CD4-positive, alpha-beta memory T cell (primary cell): Measurements from ENCODE around the gene ARHGAP24. TPM values are rescaled to one million over a fixed set of nuclear protein-coding genes. Genes with fewer than 3 reads are reported as not detected.

ENCODE experiments used
- CTCF ChIA-PET: fragments of 350-600 bp; sonication (Branson Sonifier 250); formaldehyde crosslinking; loops from one replicate; lab custom pipeline; 2021; ENCODE audit warnings: inconsistent platforms; ENCODE audit not compliant: partially characterized antibody; lab: Charles Lee
- POLR2A ChIA-PET: fragments of 350-600 bp; sonication (Branson Sonifier 250); formaldehyde crosslinking; loops from one replicate; lab custom pipeline; 2021; ENCODE audit not compliant: partially characterized antibody; lab: Charles Lee
- DNase-seq, 5 donors: peaks; one replicate each; pipeline versions ENCODE4 v3.0.0 to v3.0.0-alpha.2; 2020 to 2022; ENCODE audit warnings: mixed read lengths in 1 of 5
- H3K27ac ChIP-seq: one replicate; pipeline ENCODE4 v1.7.0; 2013; ENCODE audit warnings: low read depth, low read length
- H3K27me3 ChIP-seq: 2 replicates; pipeline ENCODE4 v1.7.0; 2013; ENCODE audit warnings: mild to moderate bottlenecking, low read length, moderate library complexity; ENCODE audit not compliant: insufficient read depth
- H3K36me3 ChIP-seq: 2 replicates; pipeline ENCODE4 v1.7.0; 2013; ENCODE audit warnings: mild to moderate bottlenecking, low read length, moderate library complexity; ENCODE audit not compliant: insufficient read depth
- H3K4me1 ChIP-seq: 2 replicates; pipeline ENCODE4 v1.7.0; 2013; ENCODE audit warnings: mild to moderate bottlenecking, low read length, moderate library complexity; ENCODE audit not compliant: insufficient read depth
- H3K4me3 ChIP-seq, 2 donors: one replicate each; pipeline ENCODE4 v1.7.0; 2013; ENCODE audit warnings: low read length in 2 of 2, mild to moderate bottlenecking in 1 of 2
- H3K9me3 ChIP-seq, 2 donors: one replicate each; pipeline ENCODE4 v1.7.0; 2013; ENCODE audit warnings: low read length in 2 of 2, control low read depth in 1 of 2; ENCODE audit not compliant: control insufficient read depth in 1 of 2
- H3K27ac Mint-ChIP-seq, 7 donors: one replicate each; pipeline ENCODE4 v1.8.0; 2020 to 2021; ENCODE audit warnings: mixed read lengths in 7 of 7, mild to moderate bottlenecking in 6 of 7, inconsistent platforms in 3 of 7, moderate library complexity in 3 of 7
- H3K27me3 Mint-ChIP-seq, 2 donors: one replicate each; pipeline ENCODE4 v1.8.0; 2020 to 2021; ENCODE audit warnings: mixed read lengths in 2 of 2
- H3K36me3 Mint-ChIP-seq, 2 donors: one replicate each; pipeline ENCODE4 v1.8.0; 2020 to 2021; ENCODE audit warnings: mixed read lengths in 2 of 2, inconsistent platforms in 1 of 2, mild to moderate bottlenecking in 1 of 2
- H3K4me1 Mint-ChIP-seq, 4 donors: one replicate each; pipeline ENCODE4 v1.8.0; 2020 to 2021; ENCODE audit warnings: mixed read lengths in 4 of 4, mild to moderate bottlenecking in 1 of 4
- H3K4me3 Mint-ChIP-seq, 8 donors: one replicate each; pipeline ENCODE4 v1.8.0; 2020 to 2021; ENCODE audit warnings: mixed read lengths in 8 of 8, mild to moderate bottlenecking in 7 of 8, moderate library complexity in 6 of 8, inconsistent platforms in 3 of 8
- H3K9me3 Mint-ChIP-seq, 8 donors: one replicate each; pipeline ENCODE4 v1.8.0; 2020 to 2021; ENCODE audit warnings: mixed read lengths in 8 of 8, mild to moderate bottlenecking in 5 of 8, inconsistent platforms in 3 of 8, moderate library complexity in 1 of 8
- intact Hi-C: fragments of 100-400 bp; cut with micrococcal nuclease; formaldehyde crosslinking; loops from one replicate; pipeline ENCODE4 v1.15.1; 2023
- polyA plus RNA-seq, 2 donors: library from polyadenylated mRNA; unstranded; fragments of 300-500 nt; fragmentation: Illumina TruSeq; gene quantifications; one replicate each; pipeline ENCODE4 v1.2.3, GENCODE V29; 2021
- total RNA-seq, 2 experiments: library from RNA; stranded (reverse); gene quantifications; one replicate each; pipeline ENCODE4 v1.2.3, GENCODE V29; 2021

The ARHGAP24 gene
- total and polyA plus RNA-seq, 4 experiments from 2014 or later = 0.30 TPM; not detected in 3

DNA sequence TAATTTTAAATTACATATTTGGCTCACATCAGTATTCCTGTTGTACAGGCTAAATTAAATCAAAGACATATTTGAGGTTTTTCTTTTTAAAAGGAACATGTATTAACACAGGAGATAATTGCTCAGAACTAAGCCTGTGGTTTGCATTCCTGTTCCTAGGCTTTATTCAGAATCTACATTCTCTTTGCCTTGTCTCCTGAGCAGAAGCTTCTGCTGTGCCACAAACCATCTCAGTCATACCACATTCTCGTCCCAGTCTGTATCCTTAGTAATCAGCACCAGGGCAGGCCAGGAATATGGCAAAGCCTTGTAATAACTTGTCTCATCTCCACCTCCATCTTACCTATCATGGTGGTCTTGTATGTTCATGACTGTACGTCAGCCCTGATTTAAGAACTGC lies 162.8 kb downstream of the ARHGAP24 start:
- intact Hi-C loops = no loop called here
- H3K27me3 Mint-ChIP-seq = peaks cover 0 to 1% of the 10 kb centered on the region in 2 donors
- no peaks in the 10 kb centered on the region for H3K36me3 Mint-ChIP-seq
- Histone ChIP-seq H3K36me3 (no peaks in the 10 kb centered on the region), H3K9me3 (no peaks in the 10 kb centered on the region), H3K4me1 (no peaks in the 10 kb centered on the region), H3K27ac (no peak overlapping the region), H3K4me3 (no peak overlapping the region), H3K27me3 (no peaks in the 10 kb centered on the region)
- no peak overlapping the region for H3K4me3 Mint-ChIP-seq
- CTCF ChIA-PET = no interaction called here
- H3K27ac Mint-ChIP-seq = no peak overlapping the region
- POLR2A ChIA-PET = no interaction called here
- no peaks in the 10 kb centered on the region for H3K4me1 Mint-ChIP-seq
- H3K9me3 Mint-ChIP-seq = peaks cover 0 to 8% (median 1%) of the 10 kb centered on the region in 8 donors
- DNase-seq = no peak

DNA sequence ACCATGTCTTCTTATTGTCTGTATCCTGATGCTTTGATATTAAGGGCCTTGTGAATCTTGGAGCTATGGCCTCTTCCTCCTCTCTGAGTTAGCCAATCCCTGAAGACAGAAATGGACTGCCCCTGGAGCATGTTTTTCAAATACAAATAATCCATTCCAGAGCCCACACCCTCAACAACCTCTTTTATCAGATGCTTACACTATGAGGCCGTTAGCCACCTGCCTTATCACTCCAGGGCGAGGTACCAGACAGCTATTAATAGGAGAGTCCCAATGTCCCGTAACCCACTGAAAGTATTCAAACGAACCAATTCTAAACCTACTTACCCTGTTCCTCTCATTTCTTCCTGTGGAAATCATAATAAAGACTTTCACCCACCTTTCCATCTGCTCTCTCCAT lies 165.0 kb downstream of the ARHGAP24 start:
- Histone ChIP-seq H3K4me3 (no peak overlapping the region), H3K4me1 (no peaks in the 10 kb centered on the region), H3K9me3 (no peaks in the 10 kb centered on the region), H3K27ac (no peak overlapping the region), H3K36me3 (no peaks in the 10 kb centered on the region), H3K27me3 (no peaks in the 10 kb centered on the region)
- intact Hi-C loops = no loop called here
- ChIA-PET POLR2A (no interaction called here), CTCF (no interaction called here)
- no peak for DNase-seq
- Mint-ChIP-seq H3K27ac (no peak overlapping the region), H3K27me3 (no peaks in the 10 kb centered on the region), H3K9me3 (peaks cover 0 to 4% (median 2%) of the 10 kb centered on the region in 8 donors), H3K4me1 (no peaks in the 10 kb centered on the region), H3K36me3 (no peaks in the 10 kb centered on the region), H3K4me3 (no peak overlapping the region)

DNA sequence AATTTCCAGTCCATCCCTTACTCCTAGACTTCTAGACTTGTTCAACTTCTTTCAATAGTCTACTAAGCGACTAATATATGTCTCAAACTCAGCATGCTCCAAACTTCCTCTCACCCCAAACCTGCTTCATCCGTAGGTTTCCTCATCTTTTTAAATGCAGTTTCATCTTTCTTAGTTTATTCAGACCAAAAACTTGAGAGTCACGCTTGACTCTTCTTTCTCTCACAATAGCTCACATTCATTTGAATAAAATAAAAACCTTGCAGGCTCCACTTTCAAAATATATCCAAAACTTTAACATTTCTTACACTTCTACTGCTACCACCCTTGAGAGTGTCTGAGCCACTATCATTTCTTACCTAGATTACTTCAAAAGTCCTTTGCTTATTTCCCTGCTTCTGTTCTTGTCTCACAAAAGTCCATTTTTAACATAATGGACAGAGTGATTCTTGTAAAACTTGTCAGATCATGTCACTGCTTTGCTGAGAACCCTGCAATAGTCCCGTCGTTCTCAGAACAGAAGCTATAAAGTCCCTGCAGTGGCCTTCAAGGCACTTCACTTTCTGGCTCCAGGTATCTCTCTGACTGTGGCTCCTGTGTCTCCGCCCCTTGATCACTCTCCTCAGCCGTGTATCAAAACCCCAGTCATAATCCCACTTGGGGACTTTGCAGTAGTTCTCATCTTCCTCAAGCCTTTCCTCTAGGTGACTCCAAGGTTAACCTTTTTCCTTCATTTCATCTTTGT lies 167.6 kb downstream of the ARHGAP24 start:
- no peaks in the 10 kb centered on the region for H3K4me1 ChIP-seq
- H3K27me3 ChIP-seq = no peaks in the 10 kb centered on the region
- H3K4me1 Mint-ChIP-seq = no peaks in the 10 kb centered on the region
- H3K4me3 ChIP-seq = no peak overlapping the region
- CTCF ChIA-PET = no interaction called here
- POLR2A ChIA-PET = no interaction called here
- no peak overlapping the region for H3K27ac ChIP-seq
- no peaks in the 10 kb centered on the region for H3K9me3 ChIP-seq
- H3K4me3 Mint-ChIP-seq = no peak overlapping the region
- intact Hi-C loops = no loop called here
- no peaks in the 10 kb centered on the region for H3K36me3 Mint-ChIP-seq
- no peak for DNase-seq
- peaks cover 0 to 4% (median under 1%) of the 10 kb centered on the region in 8 donors for H3K9me3 Mint-ChIP-seq
- peak overlapping the region in 1 of 7 donors; percentile 17 for H3K27ac Mint-ChIP-seq
- H3K27me3 Mint-ChIP-seq = no peaks in the 10 kb centered on the region
- no peaks in the 10 kb centered on the region for H3K36me3 ChIP-seq

DNA sequence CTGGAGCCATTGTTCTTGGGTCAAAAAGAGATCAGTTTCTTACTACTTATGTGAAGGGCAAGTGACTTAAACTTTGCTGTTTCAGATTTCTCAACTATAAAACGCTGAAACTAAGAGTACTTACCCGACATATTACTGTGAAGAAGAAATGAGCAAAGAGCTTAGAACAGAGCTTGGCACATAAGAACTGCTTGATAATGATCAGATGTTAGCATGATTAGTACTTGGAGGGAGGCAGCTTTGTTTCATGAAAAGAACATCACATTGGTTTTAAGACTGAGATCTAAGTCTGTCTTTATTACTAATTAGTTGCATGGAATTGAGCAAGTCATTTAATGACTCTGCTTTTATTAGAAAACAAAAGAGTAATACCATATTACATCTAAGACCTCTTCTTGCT lies 169.1 kb downstream of the ARHGAP24 start:
- intact Hi-C loops = no loop called here
- Mint-ChIP-seq H3K36me3 (no peaks in the 10 kb centered on the region), H3K4me3 (no peak overlapping the region), H3K27ac (no peak overlapping the region), H3K4me1 (no peaks in the 10 kb centered on the region), H3K27me3 (no peaks in the 10 kb centered on the region), H3K9me3 (peaks cover 0 to 4% (median 0%) of the 10 kb centered on the region in 8 donors)
- ChIA-PET CTCF (no interaction called here), POLR2A (no interaction called here)
- Histone ChIP-seq H3K27ac (no peak overlapping the region), H3K27me3 (no peaks in the 10 kb centered on the region), H3K36me3 (no peaks in the 10 kb centered on the region), H3K4me1 (no peaks in the 10 kb centered on the region), H3K4me3 (no peak overlapping the region), H3K9me3 (no peaks in the 10 kb centered on the region)
- no peak for DNase-seq

DNA sequence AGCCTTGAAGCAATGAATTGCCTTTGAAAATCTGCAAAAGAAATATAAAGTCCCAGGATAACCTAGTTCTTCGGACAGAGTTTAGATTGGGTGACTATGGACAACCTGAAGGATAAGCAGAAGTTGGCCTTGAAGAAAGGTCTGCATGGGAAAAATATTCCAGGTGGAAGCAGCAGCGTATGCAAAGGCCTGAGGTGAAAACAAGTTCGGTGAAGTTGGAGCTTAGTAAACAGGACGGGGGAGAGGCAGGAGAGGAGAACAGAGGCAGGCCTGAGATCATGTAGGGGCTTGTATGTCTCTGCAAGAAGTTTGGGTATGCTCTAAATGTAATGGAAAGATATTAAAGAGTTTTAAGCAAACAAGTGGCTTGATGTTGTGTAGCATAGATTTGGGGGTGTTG lies 176.0 kb downstream of the ARHGAP24 start:
- DNase-seq = no peak
- H3K36me3 ChIP-seq = no peaks in the 10 kb centered on the region
- H3K27ac Mint-ChIP-seq = no peak overlapping the region
- no peaks in the 10 kb centered on the region for H3K27me3 ChIP-seq
- H3K4me3 ChIP-seq = no peak overlapping the region
- no peaks in the 10 kb centered on the region for H3K4me1 Mint-ChIP-seq
- CTCF ChIA-PET = no interaction called here
- POLR2A ChIA-PET = no interaction called here
- no peak overlapping the region for H3K27ac ChIP-seq
- no peaks in the 10 kb centered on the region for H3K4me1 ChIP-seq
- peaks cover 0 to 2% (median 0%) of the 10 kb centered on the region in 8 donors for H3K9me3 Mint-ChIP-seq
- no peaks in the 10 kb centered on the region for H3K9me3 ChIP-seq
- no peaks in the 10 kb centered on the region for H3K36me3 Mint-ChIP-seq
- no peaks in the 10 kb centered on the region for H3K27me3 Mint-ChIP-seq
- intact Hi-C loops = no loop called here
- H3K4me3 Mint-ChIP-seq = no peak overlapping the region

DNA sequence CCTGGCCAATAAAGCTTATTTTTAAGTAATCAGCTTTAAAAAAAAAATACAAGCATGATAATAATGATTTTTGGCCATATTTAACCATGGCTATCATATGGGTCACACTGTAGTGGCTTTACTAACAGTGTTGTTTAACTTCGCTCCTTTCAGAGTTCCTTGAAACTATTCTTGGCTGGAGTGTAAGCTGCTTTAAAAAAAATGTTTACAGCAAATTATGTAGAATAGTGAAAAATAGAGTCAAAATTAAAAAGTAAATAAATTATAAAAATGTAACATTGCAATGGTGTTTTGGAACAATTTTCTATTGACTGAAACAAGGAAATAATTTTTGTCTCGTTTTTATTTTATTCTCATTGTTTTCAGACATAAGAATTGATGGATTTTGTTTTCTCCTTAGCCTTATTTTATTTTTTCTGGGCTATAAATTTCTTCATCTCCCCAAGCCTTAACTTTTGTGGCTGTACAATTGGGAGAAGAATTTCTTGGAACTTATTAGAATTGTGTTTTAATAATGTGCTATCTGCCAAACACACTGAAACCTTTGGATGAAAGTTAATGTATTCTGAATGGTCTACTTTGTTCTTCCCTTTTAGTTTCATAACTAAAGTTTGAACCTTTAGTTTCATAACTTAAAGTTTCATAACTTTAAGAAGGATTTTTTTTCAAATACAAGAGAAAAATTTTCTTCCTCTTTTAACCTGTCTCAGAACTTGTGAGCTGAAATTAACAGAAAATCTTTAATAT lies 182.0 kb downstream of the ARHGAP24 start:
- Mint-ChIP-seq H3K27ac (no peak overlapping the region), H3K9me3 (peaks cover 0 to 6% (median 0%) of the 10 kb centered on the region in 8 donors), H3K36me3 (no peaks in the 10 kb centered on the region), H3K4me1 (no peaks in the 10 kb centered on the region), H3K27me3 (no peaks in the 10 kb centered on the region), H3K4me3 (no peak overlapping the region)
- Histone ChIP-seq H3K9me3 (no peaks in the 10 kb centered on the region), H3K27ac (no peak overlapping the region), H3K27me3 (no peaks in the 10 kb centered on the region), H3K36me3 (no peaks in the 10 kb centered on the region), H3K4me3 (no peak overlapping the region), H3K4me1 (no peaks in the 10 kb centered on the region)
- ChIA-PET CTCF (no interaction called here), POLR2A (no interaction called here)
- no peak for DNase-seq
- intact Hi-C loops = no loop called here

DNA sequence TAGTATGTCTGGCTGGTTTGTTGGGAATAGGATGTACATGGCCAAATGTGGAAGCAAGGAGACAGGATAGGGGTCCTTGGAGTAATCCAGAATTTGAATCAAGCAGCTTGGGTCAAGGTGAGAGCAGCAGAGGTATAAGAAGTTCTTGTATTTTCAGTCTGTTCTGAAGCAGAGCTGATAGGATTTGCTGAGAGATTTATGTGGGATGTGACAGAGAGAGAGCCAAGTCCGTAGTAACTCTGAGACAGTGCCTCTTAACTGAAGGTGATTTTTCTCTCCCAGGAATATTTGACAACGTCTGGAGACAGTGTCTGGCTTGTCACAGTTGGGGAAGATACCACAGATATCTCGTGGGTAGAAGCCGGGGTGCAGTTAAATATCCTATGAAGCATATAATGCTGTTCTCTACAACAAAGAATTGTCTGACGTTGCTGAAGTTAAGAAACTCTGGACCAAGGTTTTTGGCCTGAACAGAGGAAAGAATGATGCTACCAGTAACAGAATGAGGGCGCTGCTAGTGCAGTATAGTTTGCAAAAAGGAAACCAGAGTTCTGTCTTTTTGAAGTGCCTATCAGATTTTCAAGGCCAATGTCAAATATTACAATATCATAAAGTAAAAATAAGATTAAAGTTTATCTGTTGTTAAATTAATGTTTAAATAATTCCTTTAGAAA lies 184.0 kb downstream of the ARHGAP24 start:
- H3K27ac Mint-ChIP-seq = no peak overlapping the region
- H3K9me3 ChIP-seq = no peaks in the 10 kb centered on the region
- H3K27ac ChIP-seq = no peak overlapping the region
- no peak overlapping the region for H3K4me3 ChIP-seq
- no peaks in the 10 kb centered on the region for H3K27me3 Mint-ChIP-seq
- H3K4me3 Mint-ChIP-seq = no peak overlapping the region
- no peak for DNase-seq
- intact Hi-C loops = no loop called here
- ChIA-PET POLR2A (no interaction called here), CTCF (no interaction called here)
- H3K27me3 ChIP-seq = no peaks in the 10 kb centered on the region
- H3K9me3 Mint-ChIP-seq = peaks cover 0 to 4% (median 0%) of the 10 kb centered on the region in 8 donors
- H3K4me1 ChIP-seq = no peaks in the 10 kb centered on the region
- no peaks in the 10 kb centered on the region for H3K36me3 ChIP-seq
- no peaks in the 10 kb centered on the region for H3K4me1 Mint-ChIP-seq
- no peaks in the 10 kb centered on the region for H3K36me3 Mint-ChIP-seq
